PFSK-1 (cell line): ENCODE data around the gene ZNF219.

ENCODE experiments used
- FOXP2 ChIP-seq: optimal IDR thresholded peaks from 2 replicates; pipeline ENCODE3; 2011; ENCODE audit warnings: borderline replicate concordance, control low read depth, inconsistent platforms; ENCODE audit not compliant: insufficient read depth; ENCODE audit errors: extremely low read length, extremely low read depth
- POLR2AphosphoS5 ChIP-seq: IDR thresholded peaks from 2 replicates; pipeline ENCODE4 v1.6.1; 2012; ENCODE audit warnings: low read depth, mild to moderate bottlenecking, control low read depth, low read length, moderate library complexity
- SIN3A ChIP-seq: IDR thresholded peaks from 2 replicates; pipeline ENCODE4 v1.6.1; 2012; ENCODE audit warnings: mild to moderate bottlenecking, low read length, moderate library complexity, borderline replicate concordance; ENCODE audit not compliant: insufficient read depth
- TAF1 ChIP-seq: IDR thresholded peaks from 2 replicates; pipeline ENCODE4 v1.6.1; 2012; ENCODE audit warnings: low read length, control low read depth, borderline replicate concordance; ENCODE audit not compliant: insufficient read depth
- TF ChIP-seq, protein P1 (sequence below), 2 experiments: IDR thresholded peaks; 2 replicates each; pipeline versions ENCODE4 v1.6.1 to v1.8.0; 2011 to 2012; ENCODE audit warnings: low read depth in 2 of 2, low read length in 2 of 2, control low read depth in 1 of 2, inconsistent platforms in 1 of 2, mild to moderate bottlenecking in 1 of 2, moderate library complexity in 1 of 2; ENCODE audit not compliant: insufficient read depth in 1 of 2

The ZNF219 gene

DNA sequence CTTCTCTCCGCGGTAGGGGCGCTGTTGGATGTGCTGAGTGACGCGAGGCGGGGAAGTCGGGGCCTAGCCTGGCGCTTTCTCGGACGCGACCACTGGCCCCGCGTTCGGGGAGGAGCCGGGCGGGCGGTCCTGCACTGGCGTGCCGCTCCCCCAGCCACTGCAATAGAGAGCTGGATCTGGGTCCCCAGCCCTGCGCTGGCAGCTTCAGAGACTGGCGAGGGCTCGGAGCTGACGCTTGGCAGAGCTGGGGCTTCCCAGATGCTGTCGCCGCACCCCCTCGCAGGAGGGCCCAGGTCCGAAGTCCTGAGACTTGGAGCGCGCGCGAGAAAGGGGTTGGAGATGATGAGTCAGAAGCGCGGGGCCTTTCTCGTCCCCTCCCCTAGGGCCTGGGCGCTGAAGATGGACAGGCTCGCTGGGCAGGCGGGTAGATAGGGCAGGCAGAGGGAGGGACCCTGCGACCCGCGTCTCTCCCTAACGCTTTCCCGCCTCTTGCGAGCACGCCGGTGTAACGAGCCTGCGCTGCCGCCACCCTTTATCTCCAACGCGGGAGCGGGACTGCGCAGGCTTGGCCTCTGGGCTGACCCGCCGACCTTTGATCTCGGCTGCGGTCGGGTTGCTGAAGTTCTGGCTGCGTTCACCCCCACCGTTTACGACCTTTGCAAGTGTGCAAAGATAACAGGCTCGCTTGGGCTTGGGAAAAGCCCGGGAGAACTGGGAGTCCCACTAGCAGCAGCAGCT, 5.4 kb upstream of the ZNF219 start:
- TF ChIP-seq FOXP2, result peak; percentile 37
- 0 out of 2 replicates have a peak, but pooled peaks have one; percentile 4 for TF ChIP-seq TAF1
- TF ChIP-seq POLR2AphosphoS5, result peak; percentile 54
- no peak for TF ChIP-seq SIN3A

DNA sequence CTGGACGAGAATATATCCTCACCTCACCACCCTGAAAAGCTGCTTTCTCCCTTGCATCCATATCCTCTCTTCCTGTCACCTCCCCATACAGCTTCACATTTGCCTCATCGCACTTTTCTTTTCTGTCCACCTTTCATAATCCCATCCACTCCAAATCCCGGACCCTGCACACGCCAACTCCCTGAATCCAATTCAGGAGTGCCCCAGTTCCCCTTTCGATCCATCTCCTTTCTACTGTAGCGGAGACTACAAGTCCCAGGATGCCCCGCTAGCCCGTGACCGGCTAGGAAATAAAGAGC, 4.9 kb upstream of the ZNF219 start:
- TF ChIP-seq, protein P1, sequence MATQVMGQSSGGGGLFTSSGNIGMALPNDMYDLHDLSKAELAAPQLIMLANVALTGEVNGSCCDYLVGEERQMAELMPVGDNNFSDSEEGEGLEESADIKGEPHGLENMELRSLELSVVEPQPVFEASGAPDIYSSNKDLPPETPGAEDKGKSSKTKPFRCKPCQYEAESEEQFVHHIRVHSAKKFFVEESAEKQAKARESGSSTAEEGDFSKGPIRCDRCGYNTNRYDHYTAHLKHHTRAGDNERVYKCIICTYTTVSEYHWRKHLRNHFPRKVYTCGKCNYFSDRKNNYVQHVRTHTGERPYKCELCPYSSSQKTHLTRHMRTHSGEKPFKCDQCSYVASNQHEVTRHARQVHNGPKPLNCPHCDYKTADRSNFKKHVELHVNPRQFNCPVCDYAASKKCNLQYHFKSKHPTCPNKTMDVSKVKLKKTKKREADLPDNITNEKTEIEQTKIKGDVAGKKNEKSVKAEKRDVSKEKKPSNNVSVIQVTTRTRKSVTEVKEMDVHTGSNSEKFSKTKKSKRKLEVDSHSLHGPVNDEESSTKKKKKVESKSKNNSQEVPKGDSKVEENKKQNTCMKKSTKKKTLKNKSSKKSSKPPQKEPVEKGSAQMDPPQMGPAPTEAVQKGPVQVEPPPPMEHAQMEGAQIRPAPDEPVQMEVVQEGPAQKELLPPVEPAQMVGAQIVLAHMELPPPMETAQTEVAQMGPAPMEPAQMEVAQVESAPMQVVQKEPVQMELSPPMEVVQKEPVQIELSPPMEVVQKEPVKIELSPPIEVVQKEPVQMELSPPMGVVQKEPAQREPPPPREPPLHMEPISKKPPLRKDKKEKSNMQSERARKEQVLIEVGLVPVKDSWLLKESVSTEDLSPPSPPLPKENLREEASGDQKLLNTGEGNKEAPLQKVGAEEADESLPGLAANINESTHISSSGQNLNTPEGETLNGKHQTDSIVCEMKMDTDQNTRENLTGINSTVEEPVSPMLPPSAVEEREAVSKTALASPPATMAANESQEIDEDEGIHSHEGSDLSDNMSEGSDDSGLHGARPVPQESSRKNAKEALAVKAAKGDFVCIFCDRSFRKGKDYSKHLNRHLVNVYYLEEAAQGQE (IDR thresholded peaks at IDR 0.05; ENCODE audit: insufficient read depth in 1 of 2, low read depth in 2 of 2, low read length in 2 of 2), result no peak
- TF ChIP-seq TAF1, result peak; percentile 16; the same call in 1 of the 2 replicates
- no peak for TF ChIP-seq FOXP2
- TF ChIP-seq SIN3A, result no peak
- TF ChIP-seq POLR2AphosphoS5, result no peak

DNA sequence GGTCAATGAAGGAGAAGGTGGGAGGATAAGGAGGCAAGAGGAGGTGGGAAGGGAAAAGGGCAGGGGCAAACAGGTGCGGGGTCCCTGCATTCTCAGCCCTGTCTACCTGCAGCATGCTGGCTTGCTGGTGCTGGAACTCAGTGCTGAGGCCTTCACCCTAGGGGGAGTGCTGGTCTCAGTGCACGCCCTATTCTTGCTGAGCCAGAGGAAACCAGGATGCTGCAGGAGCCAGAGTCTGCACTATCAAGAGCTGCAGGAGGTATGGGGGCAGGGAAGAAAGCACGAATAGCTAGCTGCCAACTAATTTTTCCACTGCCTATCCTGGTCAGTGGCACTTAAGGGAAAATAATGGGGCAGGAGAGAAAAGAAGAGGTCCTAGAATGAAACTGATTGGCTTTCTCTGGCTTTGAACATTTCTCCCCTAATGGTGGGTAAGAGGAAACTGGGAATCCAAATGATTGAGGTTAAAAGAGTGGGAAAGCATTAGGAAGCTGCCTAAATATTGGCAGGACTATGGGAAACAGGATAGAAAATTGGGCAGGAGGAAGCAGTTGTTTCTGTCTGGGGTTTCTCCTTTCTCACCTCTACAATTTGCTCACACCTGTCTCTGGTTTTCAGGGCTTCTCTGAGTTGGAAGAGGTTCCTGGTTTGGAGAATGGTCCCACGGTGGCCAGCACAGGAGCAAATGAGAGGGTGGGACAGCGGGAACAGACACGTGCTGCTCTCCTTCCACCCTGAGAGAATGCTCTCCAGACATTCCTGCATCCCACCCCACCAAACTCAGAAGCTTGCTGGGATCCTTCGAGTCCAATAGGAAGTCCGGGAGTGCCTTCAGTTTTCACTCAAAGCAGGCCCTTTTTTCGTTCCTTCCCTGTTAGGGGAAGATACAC, 4.3 kb upstream of the ZNF219 start:
- TF ChIP-seq, protein P1 (IDR thresholded peaks at IDR 0.05; ENCODE audit: insufficient read depth in 1 of 2, low read depth in 2 of 2, low read length in 2 of 2), result no peak
- TF ChIP-seq FOXP2, result no peak
- no peak for TF ChIP-seq SIN3A

DNA sequence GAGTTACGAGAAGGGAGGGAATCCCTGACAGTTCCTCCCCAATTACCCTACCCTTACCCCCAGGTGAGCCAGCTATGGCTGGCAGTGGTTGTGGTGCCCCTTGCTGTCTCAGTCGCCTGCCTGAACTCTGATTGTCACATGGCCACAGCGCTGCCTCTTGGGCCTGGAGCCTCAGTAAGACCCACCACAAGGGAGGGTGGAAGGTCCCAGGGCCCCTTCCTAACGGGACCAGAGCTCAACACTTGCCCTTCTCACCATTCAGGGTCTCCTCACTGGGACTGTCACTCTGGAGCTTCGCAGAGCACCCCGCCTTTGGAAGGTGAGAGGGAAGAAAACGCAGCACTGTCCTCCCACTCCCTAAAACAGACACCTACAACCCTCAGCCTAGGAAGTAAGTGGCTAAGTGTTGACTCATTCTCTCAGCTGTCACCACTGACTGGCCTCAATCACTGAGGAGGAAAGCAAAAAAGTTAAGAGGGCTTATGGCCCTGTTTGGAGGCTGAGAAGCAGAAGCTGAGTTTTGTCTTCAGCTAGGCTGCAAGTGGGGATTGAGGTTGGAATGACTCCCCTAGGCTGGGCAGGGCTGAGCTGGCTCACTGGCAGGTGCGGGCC, 3.5 kb upstream of the ZNF219 start:
- TF ChIP-seq TAF1, result no peak
- TF ChIP-seq, protein P1 (IDR thresholded peaks at IDR 0.05; ENCODE audit: insufficient read depth in 1 of 2, low read depth in 2 of 2, low read length in 2 of 2), result no peak
- TF ChIP-seq FOXP2, result no peak
- TF ChIP-seq POLR2AphosphoS5, result no peak
- TF ChIP-seq SIN3A, result no peak

DNA sequence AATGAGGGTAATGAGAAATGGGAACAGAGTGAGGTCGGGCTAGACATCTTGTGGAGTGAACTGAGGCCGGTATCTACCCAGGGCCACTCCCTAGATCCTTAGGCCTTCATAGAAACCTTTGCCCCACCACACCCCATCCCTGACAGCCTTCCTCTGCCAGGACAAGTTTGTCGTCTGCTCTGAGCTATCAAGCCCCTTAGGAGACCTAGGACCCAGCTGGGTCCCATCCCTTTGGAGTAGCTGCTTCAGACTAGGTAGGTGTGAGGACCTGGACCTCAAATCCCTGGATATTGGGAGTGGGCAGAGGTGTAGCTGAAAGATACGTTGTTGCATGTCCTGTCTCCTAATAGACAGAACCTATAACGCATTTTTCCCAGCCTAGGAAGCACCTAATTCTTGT, 2.5 kb upstream of the ZNF219 start, which contains the start of gene TMEM253:
TSS of gene TMEM253 (plus strand) at position 136 of the 400 bp plus-strand sequence. CDS start 278 bp downstream, outside the sequence.
- TF ChIP-seq FOXP2 (no peak), SIN3A (no peak), TAF1 (no peak), POLR2AphosphoS5 (no peak)
- TF ChIP-seq, protein P1 (IDR thresholded peaks at IDR 0.05; ENCODE audit: insufficient read depth in 1 of 2, low read depth in 2 of 2, low read length in 2 of 2), result no peak
